Measurements from ENCODE around the gene FGR.

DNA sequence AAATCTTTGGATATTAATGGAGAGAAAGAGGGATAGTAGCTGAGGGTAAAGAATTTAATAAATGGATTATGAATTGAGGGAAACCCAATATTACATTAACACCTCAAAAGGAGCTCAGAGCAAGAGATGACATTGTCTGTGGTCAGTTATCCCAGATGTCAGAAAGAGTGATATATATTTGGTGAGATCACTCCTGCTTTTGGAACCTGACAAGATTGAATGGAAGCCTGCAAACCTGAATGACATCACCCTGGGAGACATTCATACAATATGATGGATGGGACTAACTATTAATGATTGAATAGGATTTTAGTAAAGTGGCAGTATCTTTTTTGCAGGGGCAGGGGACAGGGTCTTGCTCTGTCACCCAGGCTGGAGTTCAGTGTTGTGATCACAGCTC, 43.8 kb upstream of the FGR start:
- no peak for TF ChIP-seq CTCF (IDR thresholded peaks at IDR 0.05)
- no peak for TF ChIP-seq EZH2 (IDR thresholded peaks at IDR 0.05; ENCODE audit: borderline replicate concordance, insufficient read depth, low read depth, low read length, poor library complexity, severe bottlenecking)
